Right lobe of liver (tissue), 6 donors: ENCODE data around the gene FGF14. TPM values are rescaled to one million over a fixed set of nuclear protein-coding genes. Genes with fewer than 3 reads are reported as not detected.

Source experiments
- ATAC-seq, 4 donors: fragments of 200-7000 bp; cut with Tn5 transposase; one replicate each; pipeline ENCODE4 v1.9.1; 2020; ENCODE audit warnings: mild to moderate bottlenecking in 4 of 4, moderate library complexity in 4 of 4
- DNase-seq, 3 donors: peaks; one replicate each; pipeline ENCODE4 v3.0.0-alpha.2; 2020
- H3K27ac ChIP-seq, 3 donors: fragments of 200-600 bp; one replicate each; pipeline ENCODE4 v1.8.0; 2022
- H3K27me3 ChIP-seq, 2 donors: fragments of 200-600 bp; one replicate each; pipeline ENCODE4 v1.8.0; 2022
- H3K36me3 ChIP-seq, 4 donors: fragments of 200-600 bp; sonication (generic) in 1 of 4; one replicate each; pipeline versions ENCODE4 v1.5.1 to v1.8.0; 2017 to 2022; ENCODE audit warnings: control low read depth in 1 of 4
- H3K4me1 ChIP-seq, 4 donors: fragments of 200-600 bp; sonication (generic) in 1 of 4; one replicate each; pipeline versions ENCODE4 v1.5.1 to v1.8.0; 2017 to 2022; ENCODE audit warnings: control low read depth in 1 of 4
- H3K4me3 ChIP-seq, 3 donors: fragments of 200-600 bp; one replicate each; pipeline ENCODE4 v1.8.0; 2022
- H3K9me3 ChIP-seq, 4 donors: fragments of 200-600 bp; sonication (generic) in 1 of 4; one replicate each; pipeline versions ENCODE4 v1.5.1 to v1.8.0; 2017 to 2022; ENCODE audit warnings: control low read depth in 1 of 4
- CTCF ChIP-seq, 4 donors: fragments of 200-600 bp in 3 of 4; fragments of 450-650 bp in 1 of 4; IDR thresholded peaks; one replicate each; pipeline versions ENCODE4 v1.5.1 to v1.8.0; 2016 to 2022; ENCODE audit warnings: antibody characterized with exemption in 4 of 4, mild to moderate bottlenecking in 2 of 4
- POLR2A ChIP-seq: fragments of 450-650 bp; IDR thresholded peaks from one replicate; pipeline ENCODE4 v1.6.1; 2017; ENCODE audit warnings: antibody characterized with exemption, mild to moderate bottlenecking
- WGBS: methylation state at CpG from one replicate; pipeline ENCODE4 v1.1.6; 2018; ENCODE audit warnings: low coverage, low lambda C conversion rate; ENCODE audit not compliant: insufficient coverage; ENCODE audit errors: missing lambda C conversion rate; 5-methylcytosine and 5-hydroxymethylcytosine counted together
- intact Hi-C, 2 donors: fragments of 100-400 bp; cut with DNase I; formaldehyde crosslinking; loops; one replicate each; pipeline versions ENCODE4 v1.11.2 to v1.14.1; 2022
- total RNA-seq, 6 experiments: library from RNA; depleted of rRNA in 2 of 6; stranded (reverse); fragments of >200 nt in 2 of 6; fragmentation: NEBNext Ultra II Directional in 3 of 6; extraction: Animal tissue kit (Norgen Biotek cat#: 25700) in 3 of 6; gene quantifications; one replicate each; pipeline versions ENCODE4 v1.1.0 to v1.2.4, GENCODE V29; 2016 to 2023
- donor health status: DM: no; HTN: yes; CAD: no.
- donor health status: DM: no; HTN: no; CAD: no.
- donor health status: DM: no; HTN: no; CAD: no.
- donor health status: DM: no; HTN: yes; CAD: no.
- donor health status: DM: no; HTN: yes; CAD: no.

Gene FGF14
- total RNA-seq, 6 experiments from 2014 or later: 0.42 to 6.3 (median 1.2) TPM

GRCh38 chr13:101700598-101700997 lies 701.2 kb downstream of the FGF14 start:
- intact Hi-C loops: no loop called here
- peak in 3 of 4 donors; percentile 55 to 73 (median 70) for ATAC-seq

GRCh38 chr13:101698400-101698799 lies 703.4 kb downstream of the FGF14 start:
- no peak for DNase-seq
- ATAC-seq: no peak
- no peaks in the 10 kb centered on the region for H3K36me3 ChIP-seq
- peaks cover 0 to 6% (median 0%) of the 10 kb centered on the region in 4 donors for H3K4me1 ChIP-seq
- H3K9me3 ChIP-seq: no peaks in the 10 kb centered on the region
- TF ChIP-seq CTCF (IDR thresholded peaks at IDR 0.05) (no peak), POLR2A (no peak)
- intact Hi-C loops: no loop called here
- WGBS: 79% methylated on average over 2 of the region's 2 CpGs
- no peak overlapping the region for H3K4me3 ChIP-seq
- no peaks in the 10 kb centered on the region for H3K27me3 ChIP-seq
- no peak overlapping the region for H3K27ac ChIP-seq

More at GRCh38 chr13:101700598-101700997, 701.2 kb downstream of the FGF14 start:
- no peak for TF ChIP-seq CTCF (IDR thresholded peaks at IDR 0.05)
- H3K4me1 ChIP-seq: peaks cover 0 to 6% (median 0%) of the 10 kb centered on the region in 4 donors
- H3K27ac ChIP-seq: no peak overlapping the region
- DNase-seq: no peak
- no peaks in the 10 kb centered on the region for H3K9me3 ChIP-seq
- H3K27me3 ChIP-seq: no peaks in the 10 kb centered on the region
- H3K4me3 ChIP-seq: no peak overlapping the region
- 45% methylated on average over 3 of the region's 3 CpGs for WGBS
- H3K36me3 ChIP-seq: no peaks in the 10 kb centered on the region

- H3K9me3 ChIP-seq: no peaks in the 10 kb centered on the region
- 74% methylated on average over 3 of the region's 3 CpGs for WGBS
- TF ChIP-seq POLR2A (no peak), CTCF (IDR thresholded peaks at IDR 0.05) (no peak)
Measured at GRCh38 chr13:101697745-101698144, 704.1 kb downstream of the FGF14 start.

DNA sequence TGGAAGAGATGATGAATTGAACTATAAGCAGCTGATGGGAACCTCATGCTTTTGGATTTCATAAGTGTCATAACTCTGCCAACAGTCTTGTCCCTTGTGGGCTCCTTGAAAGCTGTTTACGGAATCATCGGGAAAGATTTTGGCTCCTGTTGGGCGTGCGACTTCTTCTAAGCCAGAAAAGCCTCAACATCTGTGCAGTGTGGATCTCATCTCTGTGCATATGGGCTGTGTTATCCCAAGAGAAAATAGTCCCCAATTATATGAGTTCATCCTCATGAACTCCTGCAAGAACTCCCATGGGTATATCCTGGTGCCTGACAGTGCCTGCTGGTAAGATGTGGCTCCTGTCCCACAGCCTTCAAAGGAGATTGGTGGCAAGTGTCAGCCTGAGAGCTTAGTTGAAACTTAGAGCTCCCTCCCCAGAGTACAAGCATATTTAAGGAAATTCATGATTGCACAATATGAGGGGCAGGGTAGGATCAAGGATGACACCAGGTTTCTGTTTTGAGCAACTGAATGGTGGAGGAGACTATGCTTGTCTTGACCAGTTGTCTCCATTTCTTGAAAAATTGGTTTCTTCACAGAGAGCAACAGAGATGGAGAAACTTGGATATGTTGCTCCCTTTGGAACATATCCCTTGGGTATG lies 705.9 kb downstream of the FGF14 start:
- no peak overlapping the region for H3K4me3 ChIP-seq
- intact Hi-C loops: no loop called here
- no peaks in the 10 kb centered on the region for H3K36me3 ChIP-seq
- ATAC-seq (no peak), DNase-seq (no peak)
- no peaks in the 10 kb centered on the region for H3K27me3 ChIP-seq
- no CpG with 5 or more reads among the region's 4 CpGs for WGBS
- no peak overlapping the region for H3K27ac ChIP-seq
- TF ChIP-seq POLR2A (no peak), CTCF (IDR thresholded peaks at IDR 0.05) (no peak)
- peaks cover 0 to 6% (median 0%) of the 10 kb centered on the region in 4 donors for H3K4me1 ChIP-seq
- H3K9me3 ChIP-seq: no peaks in the 10 kb centered on the region

More at GRCh38 chr13:101697745-101698144, 704.1 kb downstream of the FGF14 start:
- Histone ChIP-seq H3K27ac (no peak overlapping the region), H3K4me1 (peaks cover 0 to 6% (median 0%) of the 10 kb centered on the region in 4 donors), H3K27me3 (no peaks in the 10 kb centered on the region), H3K36me3 (no peaks in the 10 kb centered on the region), H3K4me3 (no peak overlapping the region)
- ATAC-seq: no peak
- DNase-seq: no peak
- intact Hi-C loops: no loop called here
